ENCODE results near the gene SDF4.

The SDF4 gene

DNA sequence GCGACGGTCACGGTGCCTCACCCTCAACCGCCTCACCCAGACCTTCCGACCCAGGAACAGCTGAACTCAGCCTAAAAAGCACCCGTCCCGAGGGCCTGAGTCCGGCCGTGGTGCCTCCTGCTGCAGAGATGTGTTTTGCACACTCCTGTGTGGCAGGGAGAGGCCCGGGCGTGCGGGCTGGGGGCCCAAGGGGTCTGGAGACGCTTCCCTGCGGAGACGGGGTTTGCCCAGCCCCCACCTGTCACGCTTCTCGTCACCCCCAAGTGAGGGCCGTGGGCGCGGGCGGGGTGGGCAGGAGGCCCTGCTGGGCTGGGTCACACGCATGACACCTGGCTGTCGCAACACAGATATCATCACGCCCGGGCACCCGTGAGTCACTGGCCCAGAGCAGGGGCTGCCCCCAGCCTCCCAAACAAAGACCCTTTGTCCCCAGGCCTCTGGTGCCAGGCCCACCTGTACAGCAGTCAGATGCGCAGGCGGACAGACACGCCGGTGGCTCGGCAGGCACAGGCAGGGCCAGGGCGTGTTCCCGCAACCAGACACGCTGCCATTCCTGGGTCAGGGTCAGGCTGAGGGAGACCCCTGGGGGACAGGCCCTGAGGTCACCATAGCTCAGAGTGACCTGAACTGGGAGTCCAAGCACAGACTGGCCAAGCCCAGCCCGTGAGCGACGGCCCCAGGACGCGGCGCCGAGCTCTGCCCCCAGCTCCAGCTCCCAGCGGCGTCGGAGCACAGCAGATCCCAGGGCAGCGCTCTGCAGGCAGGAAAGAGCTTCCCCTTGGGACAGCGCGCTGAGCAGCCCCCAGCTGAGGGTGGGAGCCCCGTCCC lies 6.3 kb upstream of the SDF4 start:
- H3K27ac ChIP-seq (ENCODE audit: extremely low read depth, low read depth, low read length) = no peak overlapping the region; the same call in 1 of the 2 replicates
- POLR2A ChIA-PET = interaction anchor here (0.5 to 1.1 kb wide), 4 partner anchors 12 to 116 kb away, joined by 3 to 6 read pairs (median 4); no protein-coding TSS in a partner anchor
- no peaks in the 10 kb centered on the region for H3K9me3 ChIP-seq (ENCODE audit: control insufficient read depth, insufficient read depth, low read depth, low read length)
- CTCF ChIA-PET = interaction anchor here (1.2 to 3.2 kb wide), 2 partner anchors 116 to 254 kb away, joined by 3 to 13 read pairs; no protein-coding TSS in a partner anchor
- no peak overlapping the region for H3K4me3 ChIP-seq (ENCODE audit: low read depth, low read length)
- TF ChIP-seq, protein P1, sequence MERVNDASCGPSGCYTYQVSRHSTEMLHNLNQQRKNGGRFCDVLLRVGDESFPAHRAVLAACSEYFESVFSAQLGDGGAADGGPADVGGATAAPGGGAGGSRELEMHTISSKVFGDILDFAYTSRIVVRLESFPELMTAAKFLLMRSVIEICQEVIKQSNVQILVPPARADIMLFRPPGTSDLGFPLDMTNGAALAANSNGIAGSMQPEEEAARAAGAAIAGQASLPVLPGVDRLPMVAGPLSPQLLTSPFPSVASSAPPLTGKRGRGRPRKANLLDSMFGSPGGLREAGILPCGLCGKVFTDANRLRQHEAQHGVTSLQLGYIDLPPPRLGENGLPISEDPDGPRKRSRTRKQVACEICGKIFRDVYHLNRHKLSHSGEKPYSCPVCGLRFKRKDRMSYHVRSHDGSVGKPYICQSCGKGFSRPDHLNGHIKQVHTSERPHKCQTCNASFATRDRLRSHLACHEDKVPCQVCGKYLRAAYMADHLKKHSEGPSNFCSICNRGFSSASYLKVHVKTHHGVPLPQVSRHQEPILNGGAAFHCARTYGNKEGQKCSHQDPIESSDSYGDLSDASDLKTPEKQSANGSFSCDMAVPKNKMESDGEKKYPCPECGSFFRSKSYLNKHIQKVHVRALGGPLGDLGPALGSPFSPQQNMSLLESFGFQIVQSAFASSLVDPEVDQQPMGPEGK (tag by site-specific recombination; IDR thresholded peaks at IDR 0.05) = peak; percentile 24; the same call in 1 of the 2 replicates
- peak; percentile 38; the same call in 1 of the 2 replicates for TF ChIP-seq KLF8 (tag by site-specific recombination; IDR thresholded peaks at IDR 0.05)
- TF ChIP-seq, protein P2, sequence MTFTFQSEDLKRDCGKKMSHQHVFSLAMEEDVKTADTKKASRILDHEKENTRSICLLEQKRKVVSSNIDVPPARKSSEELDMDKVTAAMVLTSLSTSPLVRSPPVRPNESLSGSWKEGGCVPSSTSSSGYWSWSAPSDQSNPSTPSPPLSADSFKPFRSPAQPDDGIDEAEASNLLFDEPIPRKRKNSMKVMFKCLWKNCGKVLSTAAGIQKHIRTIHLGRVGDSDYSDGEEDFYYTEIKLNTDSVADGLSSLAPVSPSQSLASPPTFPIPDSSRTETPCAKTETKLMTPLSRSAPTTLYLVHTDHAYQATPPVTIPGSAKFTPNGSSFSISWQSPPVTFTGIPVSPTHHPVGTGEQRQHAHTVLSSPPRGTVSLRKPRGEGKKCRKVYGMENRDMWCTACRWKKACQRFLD (tag by site-specific recombination; IDR thresholded peaks at IDR 0.05) = no peak
- TF ChIP-seq GLIS2 (tag by site-specific recombination; IDR thresholded peaks at IDR 0.05) = peak; percentile 45; the same call in 1 of the 2 replicates
- no peak for TF ChIP-seq ZNF548 (tag by site-specific recombination; IDR thresholded peaks at IDR 0.05)
- TF ChIP-seq ZBTB20 (tag by site-specific recombination; IDR thresholded peaks at IDR 0.05) = peak; percentile 54; the same call in 1 of the 2 replicates
- TF ChIP-seq, protein P3, sequence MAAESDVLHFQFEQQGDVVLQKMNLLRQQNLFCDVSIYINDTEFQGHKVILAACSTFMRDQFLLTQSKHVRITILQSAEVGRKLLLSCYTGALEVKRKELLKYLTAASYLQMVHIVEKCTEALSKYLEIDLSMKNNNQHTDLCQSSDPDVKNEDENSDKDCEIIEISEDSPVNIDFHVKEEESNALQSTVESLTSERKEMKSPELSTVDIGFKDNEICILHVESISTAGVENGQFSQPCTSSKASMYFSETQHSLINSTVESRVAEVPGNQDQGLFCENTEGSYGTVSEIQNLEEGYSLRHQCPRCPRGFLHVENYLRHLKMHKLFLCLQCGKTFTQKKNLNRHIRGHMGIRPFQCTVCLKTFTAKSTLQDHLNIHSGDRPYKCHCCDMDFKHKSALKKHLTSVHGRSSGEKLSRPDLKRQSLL (tag by site-specific recombination; IDR thresholded peaks at IDR 0.05) = peak; percentile 85
- TF ChIP-seq ZNF280D (tag by site-specific recombination; IDR thresholded peaks at IDR 0.05) = no peak
- peak; percentile 43; the same call in 1 of the 2 replicates for TF ChIP-seq EGR2 (tag by site-specific recombination; IDR thresholded peaks at IDR 0.05; ENCODE audit: low read depth)
- TF ChIP-seq, protein P4, sequence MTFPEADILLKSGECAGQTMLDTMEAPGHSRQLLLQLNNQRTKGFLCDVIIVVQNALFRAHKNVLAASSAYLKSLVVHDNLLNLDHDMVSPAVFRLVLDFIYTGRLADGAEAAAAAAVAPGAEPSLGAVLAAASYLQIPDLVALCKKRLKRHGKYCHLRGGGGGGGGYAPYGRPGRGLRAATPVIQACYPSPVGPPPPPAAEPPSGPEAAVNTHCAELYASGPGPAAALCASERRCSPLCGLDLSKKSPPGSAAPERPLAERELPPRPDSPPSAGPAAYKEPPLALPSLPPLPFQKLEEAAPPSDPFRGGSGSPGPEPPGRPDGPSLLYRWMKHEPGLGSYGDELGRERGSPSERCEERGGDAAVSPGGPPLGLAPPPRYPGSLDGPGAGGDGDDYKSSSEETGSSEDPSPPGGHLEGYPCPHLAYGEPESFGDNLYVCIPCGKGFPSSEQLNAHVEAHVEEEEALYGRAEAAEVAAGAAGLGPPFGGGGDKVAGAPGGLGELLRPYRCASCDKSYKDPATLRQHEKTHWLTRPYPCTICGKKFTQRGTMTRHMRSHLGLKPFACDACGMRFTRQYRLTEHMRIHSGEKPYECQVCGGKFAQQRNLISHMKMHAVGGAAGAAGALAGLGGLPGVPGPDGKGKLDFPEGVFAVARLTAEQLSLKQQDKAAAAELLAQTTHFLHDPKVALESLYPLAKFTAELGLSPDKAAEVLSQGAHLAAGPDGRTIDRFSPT (tag by site-specific recombination; IDR thresholded peaks at IDR 0.05) = 0 out of 2 replicates have a peak, but pooled peaks have one; percentile 49
- TF ChIP-seq PBX3 (CRISPR knock-in tag; IDR thresholded peaks at IDR 0.05) = 0 out of 2 replicates have a peak, but pooled peaks have one; percentile 36
- peak; percentile 44; the same call in 1 of the 2 replicates for TF ChIP-seq KLF1 (tag by site-specific recombination; IDR thresholded peaks at IDR 0.05)
- TF ChIP-seq ZIC2 (tag by site-specific recombination; IDR thresholded peaks at IDR 0.05) = peak; percentile 44; the same call in 1 of the 2 replicates
- TF ChIP-seq, protein P5, sequence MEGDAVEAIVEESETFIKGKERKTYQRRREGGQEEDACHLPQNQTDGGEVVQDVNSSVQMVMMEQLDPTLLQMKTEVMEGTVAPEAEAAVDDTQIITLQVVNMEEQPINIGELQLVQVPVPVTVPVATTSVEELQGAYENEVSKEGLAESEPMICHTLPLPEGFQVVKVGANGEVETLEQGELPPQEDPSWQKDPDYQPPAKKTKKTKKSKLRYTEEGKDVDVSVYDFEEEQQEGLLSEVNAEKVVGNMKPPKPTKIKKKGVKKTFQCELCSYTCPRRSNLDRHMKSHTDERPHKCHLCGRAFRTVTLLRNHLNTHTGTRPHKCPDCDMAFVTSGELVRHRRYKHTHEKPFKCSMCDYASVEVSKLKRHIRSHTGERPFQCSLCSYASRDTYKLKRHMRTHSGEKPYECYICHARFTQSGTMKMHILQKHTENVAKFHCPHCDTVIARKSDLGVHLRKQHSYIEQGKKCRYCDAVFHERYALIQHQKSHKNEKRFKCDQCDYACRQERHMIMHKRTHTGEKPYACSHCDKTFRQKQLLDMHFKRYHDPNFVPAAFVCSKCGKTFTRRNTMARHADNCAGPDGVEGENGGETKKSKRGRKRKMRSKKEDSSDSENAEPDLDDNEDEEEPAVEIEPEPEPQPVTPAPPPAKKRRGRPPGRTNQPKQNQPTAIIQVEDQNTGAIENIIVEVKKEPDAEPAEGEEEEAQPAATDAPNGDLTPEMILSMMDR (tag by site-specific recombination; IDR thresholded peaks at IDR 0.05) = no peak
- 0 out of 2 replicates have a peak, but pooled peaks have one; percentile 42 for TF ChIP-seq KLF7 (tag by site-specific recombination; IDR thresholded peaks at IDR 0.05; ENCODE audit: borderline replicate concordance)
- no peak for TF ChIP-seq ZNF133 (tag by site-specific recombination; IDR thresholded peaks at IDR 0.05)
- no peak for TF ChIP-seq MYNN (tag by site-specific recombination; IDR thresholded peaks at IDR 0.05; ENCODE audit: borderline replicate concordance)
- 0 out of 2 replicates have a peak, but pooled peaks have one; percentile 5 for TF ChIP-seq SP2 (tag by site-specific recombination; IDR thresholded peaks at IDR 0.05)
- peak; percentile 78 for TF ChIP-seq ZFHX2 (tag by site-specific recombination; conservative IDR thresholded peaks at IDR 0.05)
- no peaks in the 10 kb centered on the region; the same call in 1 of the 2 replicates for H3K4me1 ChIP-seq (ENCODE audit: control insufficient read depth, insufficient read depth, low read length)
- H3K36me3 ChIP-seq (ENCODE audit: control insufficient read depth in 2 of 2, insufficient read depth in 1 of 2, low read length in 2 of 2) = peaks cover 0 to 10% of the 10 kb centered on the region in 2 experiments; a peak in 1 of 3 replicates
